GM12878 (cell line): ENCODE data around the gene KLK5. TPM values are rescaled to one million over a fixed set of nuclear protein-coding genes. Genes with fewer than 3 reads are reported as not detected.

Source experiments
- ATAC-seq: fragments of 200-7000 bp; cut with Tn5 transposase; 3 replicates; pipeline ENCODE4 v1.9.1; 2020; ENCODE audit warnings: mild to moderate bottlenecking, moderate library complexity
- BruUV-seq: library from RNA; stranded (reverse); fragments of 400-500 nt; replicated peaks from 2 replicates; lab custom pipeline; 2021; lab: Mats Ljungman, UMichigan
- CTCF ChIA-PET: fragments of 300-600 bp; sonication (Branson Sonifier 250); formaldehyde crosslinking; extraction: SDS; loops from one replicate; lab custom pipeline; 2021; ENCODE audit warnings: inconsistent platforms; lab: Yijun Ruan, JAX
- POLR2A ChIA-PET: fragments of 350-600 bp; formaldehyde crosslinking; extraction: SDS; loops from one replicate; lab custom pipeline; 2021; ENCODE audit warnings: inconsistent platforms; lab: Charles Lee
- RAD21 ChIA-PET: fragments of 300-600 bp; sonication (Branson Sonifier 250); formaldehyde crosslinking; loops from one replicate; lab custom pipeline; 2023; ENCODE audit warnings: antibody characterized with exemption; ENCODE audit not compliant: unreplicated experiment; lab: Charles Lee
- SMC1A ChIA-PET: fragments of 300-600 bp; sonication (Branson Sonifier 250); formaldehyde crosslinking; loops from one replicate; lab custom pipeline; 2023; ENCODE audit not compliant: unreplicated experiment, uncharacterized antibody; lab: Charles Lee
- DNase-seq: peaks from one replicate; pipeline ENCODE4 v3.0.0-alpha.2; 2011; ENCODE audit warnings: low read depth, low spot score
- FAIRE-seq: peaks from 3 replicates; lab custom pipeline; 2011; peaks lifted over from hg19 to GRCh38; lab: Jason Lieb, UNC
- H2AFZ ChIP-seq: 2 replicates; pipeline ENCODE4 v1.6.0; 2011; ENCODE audit warnings: low read depth, low read length, control low read depth; ENCODE audit not compliant: control insufficient read depth
- H3K27ac ChIP-seq: 2 replicates; pipeline ENCODE4 v1.5.1; 2011; ENCODE audit warnings: control low read depth; ENCODE audit not compliant: control insufficient read depth, insufficient read depth
- H3K27me3 ChIP-seq, 2 experiments: replicated peaks in 1 of 2; 2 replicates each; pipeline versions ENCODE4 v1.6.0 to v1.6.1; 2011; ENCODE audit warnings: low read length in 1 of 2; ENCODE audit not compliant: control insufficient read depth in 2 of 2, insufficient read depth in 2 of 2
- H3K36me3 ChIP-seq, 2 experiments: 2 replicates each; pipeline ENCODE4 v1.5.1; 2011; ENCODE audit warnings: low read length in 1 of 2; ENCODE audit not compliant: control insufficient read depth in 2 of 2, insufficient read depth in 2 of 2
- H3K4me1 ChIP-seq: 2 replicates; pipeline ENCODE4 v1.6.1; 2011; ENCODE audit warnings: mild to moderate bottlenecking, low read length, moderate library complexity, mixed read lengths; ENCODE audit not compliant: control insufficient read depth, insufficient read depth
- H3K4me2 ChIP-seq: 2 replicates; pipeline ENCODE4 v1.6.0; 2011; ENCODE audit warnings: control low read depth; ENCODE audit not compliant: control insufficient read depth, insufficient read depth
- H3K4me3 ChIP-seq: fragments of 200-600 bp; sonication (generic); 2 replicates; pipeline ENCODE4 v1.5.1; 2016
- H3K79me2 ChIP-seq: 2 replicates; pipeline ENCODE4 v1.6.0; 2011; ENCODE audit warnings: low read length; ENCODE audit not compliant: control insufficient read depth, insufficient read depth
- H3K9ac ChIP-seq: 2 replicates; pipeline ENCODE4 v1.8.0; 2011; ENCODE audit warnings: low read length, control low read depth, mixed read lengths; ENCODE audit not compliant: control insufficient read depth, insufficient read depth
- H3K9me3 ChIP-seq: replicated peaks from 3 replicates; pipeline ENCODE4 v1.5.1; 2011; ENCODE audit warnings: mild to moderate bottlenecking, low read length; ENCODE audit not compliant: control insufficient read depth, insufficient read depth
- H4K20me1 ChIP-seq: 2 replicates; pipeline ENCODE4 v1.6.0; 2011; ENCODE audit not compliant: control insufficient read depth, insufficient read depth
- ATF7 ChIP-seq: fragments of 450-650 bp; IDR thresholded peaks from 2 replicates; pipeline ENCODE4 v1.6.1; 2016; ENCODE audit warnings: low read depth, mild to moderate bottlenecking
- DPF2 ChIP-seq: fragments of 450-650 bp; IDR thresholded peaks from 2 replicates; pipeline ENCODE4 v1.6.1; 2017; ENCODE audit warnings: mild to moderate bottlenecking
- E2F4 ChIP-seq: IDR thresholded peaks from 2 replicates; pipeline ENCODE4 v1.6.1; 2012; ENCODE audit warnings: low read depth, low read length, improper control_type of control experiment
- HDAC6 ChIP-seq: fragments of 200-600 bp; sonication (generic); IDR thresholded peaks from one replicate; pipeline ENCODE4 v1.8.0; 2017; ENCODE audit warnings: antibody characterized with exemption; ENCODE audit not compliant: unreplicated experiment
- IRF3 ChIP-seq: fragments of 450-650 bp; IDR thresholded peaks from 2 replicates; pipeline ENCODE4 v1.6.1; 2014; ENCODE audit warnings: mild to moderate bottlenecking
- JUND ChIP-seq: IDR thresholded peaks from 2 replicates; pipeline ENCODE4 v1.6.1; 2012; ENCODE audit warnings: low read depth, mild to moderate bottlenecking, low read length, improper control_type of control experiment, moderate library complexity
- MEF2B ChIP-seq: fragments of 450-650 bp; IDR thresholded peaks from 2 replicates; pipeline ENCODE4 v1.6.1; 2018; ENCODE audit warnings: mild to moderate bottlenecking, moderate library complexity; ENCODE audit not compliant: partially characterized antibody, poor library complexity, severe bottlenecking
- NBN ChIP-seq: fragments of 450-650 bp; IDR thresholded peaks from 2 replicates; pipeline ENCODE4 v1.6.1; 2016
- PKNOX1 ChIP-seq: fragments of 450-650 bp; IDR thresholded peaks from 2 replicates; pipeline ENCODE4 v1.6.1; 2016; ENCODE audit warnings: mild to moderate bottlenecking
- POLR2AphosphoS2 ChIP-seq: IDR thresholded peaks from 2 replicates; pipeline ENCODE4 v1.6.1; 2011; ENCODE audit warnings: low read depth, mild to moderate bottlenecking, low read length, improper control_type of control experiment, moderate library complexity
- POU2F2 ChIP-seq: IDR thresholded peaks from 3 replicates; pipeline ENCODE4 v1.6.1; 2011; ENCODE audit warnings: low read depth, mild to moderate bottlenecking, low read length, borderline replicate concordance
- SP1 ChIP-seq: IDR thresholded peaks from one replicate; pipeline ENCODE4 v1.6.1; 2011; ENCODE audit warnings: low read depth, low read length
- SPI1 ChIP-seq: IDR thresholded peaks from 2 replicates; pipeline ENCODE4 v1.6.1; 2011; ENCODE audit warnings: low read depth, mild to moderate bottlenecking, low read length, moderate library complexity, borderline replicate concordance; ENCODE audit not compliant: insufficient read depth
- TBL1XR1 ChIP-seq: IDR thresholded peaks from 2 replicates; pipeline ENCODE4 v1.6.1; 2012; ENCODE audit warnings: low read depth, low read length, improper control_type of control experiment
- USF2 ChIP-seq: IDR thresholded peaks from 2 replicates; pipeline ENCODE4 v1.6.1; 2011; ENCODE audit warnings: low read depth, low read length, improper control_type of control experiment, borderline replicate concordance
- WGBS: methylation state at CpG from one replicate; pipeline ENCODE4 v1.1.6; 2016; ENCODE audit warnings: low lambda C conversion rate; ENCODE audit not compliant: insufficient replicate concordance, insufficient coverage; ENCODE audit errors: missing lambda C conversion rate; 5-methylcytosine and 5-hydroxymethylcytosine counted together
- in situ Hi-C: fragments of 300-500 bp; cut with MboI; formaldehyde crosslinking; loops from 9 replicates; pipeline ENCODE4 v1.14.3; 2018; ENCODE audit warnings: mixed read lengths
- intact Hi-C: fragments of 100-400 bp; cut with micrococcal nuclease; formaldehyde crosslinking; loops from one replicate; pipeline ENCODE4 v1.14.2; 2022; ENCODE audit not compliant: unreplicated experiment
- polyA plus RNA-seq, 11 experiments: library from polyadenylated mRNA; depleted of rRNA in 4 of 11; unstranded in 6 of 11; stranded (reverse) in 5 of 11; fragments of >200 nt; fragmentation: Nextera tagmentation in 4 of 11; fragmentation: Illumina TruSeq in 1 of 11; extraction: Ambion mirVana in 4 of 11; extraction: Trizol in 1 of 11; gene quantifications; 1 replicate in 1 of 11; 2 replicates in 10 of 11; pipeline versions ENCODE4 v1.2.1 to v1.2.3, GENCODE V29; 2011 to 2016; ENCODE audit warnings: inconsistent platforms in 2 of 11, missing spikeins in 2 of 11, low read depth in 1 of 11
- total RNA-seq, 4 experiments: library from RNA; depleted of rRNA in 3 of 4; stranded (reverse); fragments of >200 nt in 3 of 4; fragmentation: Illumina TruSeq in 1 of 4; extraction: Trizol in 1 of 4; gene quantifications; 2 replicates each; pipeline versions ENCODE4 v1.2.1 to v1.2.3, GENCODE V29; 2013 to 2021

The KLK5 gene
- total and polyA plus RNA-seq, 10 of the 15 experiments (the other 5 are each of a cell fraction or from before 2014, with no cell fraction given) = 0.16 TPM; not detected in 9

GRCh38 chr19:51000981-51001380, 48.1 kb upstream of the KLK5 start:
- TF ChIP-seq IRF3 (no peak), SP1 (no peak), E2F4 (no peak), USF2 (no peak), NBN (no peak), POLR2AphosphoS2 (no peak), PKNOX1 (no peak), POU2F2 (no peak), MEF2B (no peak), HDAC6 (no peak), TBL1XR1 (no peak), ATF7 (no peak), JUND (no peak), SPI1 (no peak), DPF2 (no peak)
- TF ChIP-seq, all 136 proteins: peak for 0
- no peaks in the 10 kb centered on the region for H3K36me3 ChIP-seq
- WGBS = 49% methylated on average over 16 of the region's 16 CpGs
- in situ Hi-C loops (no loop called here), intact Hi-C loops (no loop called here)
- no peaks in the 10 kb centered on the region for H3K4me1 ChIP-seq
- ATAC-seq (no peak), DNase-seq (no peak), FAIRE-seq (no peak)
- no peak overlapping the region for H3K4me3 ChIP-seq
- RAD21 ChIA-PET = no interaction called here
- CTCF ChIA-PET = no interaction called here
- POLR2A ChIA-PET = no interaction called here
- H3K9ac ChIP-seq = no peak overlapping the region
- H3K9me3 ChIP-seq = no peaks in the 10 kb centered on the region
- no peak overlapping the region for H3K27ac ChIP-seq
- no peaks in the 10 kb centered on the region for H3K79me2 ChIP-seq
- no peaks in the 10 kb centered on the region; a peak in 1 of 4 replicates for H3K27me3 ChIP-seq
- BruUV-seq = no TSS peak
- H2AFZ ChIP-seq = no peak overlapping the region
- H4K20me1 ChIP-seq = no peaks in the 10 kb centered on the region
- no peak overlapping the region for H3K4me2 ChIP-seq
- SMC1A ChIA-PET = no interaction called here
